ENCODE data around the gene SAP30BP. TPM values are rescaled to one million over a fixed set of nuclear protein-coding genes. Genes with fewer than 3 reads are reported as not detected.

SAP30BP gene
- total and polyA plus RNA-seq, 2 of the 13 experiments (the other 11 are each of a cell fraction or from before 2014, with no cell fraction given), result 67.7 to 99.4 TPM

DNA sequence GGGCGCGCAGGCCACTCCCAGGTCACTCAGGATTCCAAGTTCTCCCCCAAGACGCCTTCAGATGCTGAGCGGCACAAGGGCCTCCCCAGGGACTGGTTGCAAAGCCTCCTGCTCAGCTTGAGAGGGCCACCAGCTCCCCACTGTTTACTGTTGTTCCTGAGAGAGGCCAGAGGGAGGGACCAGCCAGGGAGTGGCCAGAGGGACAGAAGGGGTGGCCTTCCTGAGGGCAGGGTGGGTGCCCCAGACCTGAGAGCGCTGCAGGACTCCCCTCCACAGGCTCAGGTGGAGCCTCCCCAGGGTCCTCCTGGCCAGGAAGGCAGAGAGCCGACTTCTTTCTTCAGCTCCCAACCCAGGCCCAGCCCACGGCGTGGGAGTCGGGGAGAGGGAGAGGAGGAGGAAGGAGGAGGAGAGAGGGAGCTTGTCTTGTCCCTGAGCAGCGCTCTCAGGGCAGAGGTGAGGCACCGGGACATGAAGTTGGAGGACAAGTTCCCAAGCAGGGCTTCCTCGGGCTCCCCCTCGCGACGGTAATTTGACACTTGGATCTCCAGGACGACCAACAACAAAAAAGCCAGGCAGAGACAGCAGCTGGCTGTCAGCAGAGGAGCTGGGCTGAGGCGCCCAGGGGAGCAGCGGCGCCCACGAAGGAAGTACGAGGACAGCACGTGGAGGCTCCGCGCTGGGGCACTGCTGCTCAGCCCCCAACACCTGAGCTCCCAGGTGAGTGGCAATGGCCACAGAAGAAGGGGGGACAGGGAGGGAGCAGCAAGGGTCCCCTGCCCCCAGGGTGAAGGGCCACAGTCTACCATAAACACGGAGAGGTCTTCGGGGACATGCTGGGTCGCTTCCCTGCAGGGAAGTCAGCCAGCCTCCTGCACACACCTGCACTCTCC lies 33.4 kb upstream of the SAP30BP start (continued):
- TF ChIP-seq, protein P1, sequence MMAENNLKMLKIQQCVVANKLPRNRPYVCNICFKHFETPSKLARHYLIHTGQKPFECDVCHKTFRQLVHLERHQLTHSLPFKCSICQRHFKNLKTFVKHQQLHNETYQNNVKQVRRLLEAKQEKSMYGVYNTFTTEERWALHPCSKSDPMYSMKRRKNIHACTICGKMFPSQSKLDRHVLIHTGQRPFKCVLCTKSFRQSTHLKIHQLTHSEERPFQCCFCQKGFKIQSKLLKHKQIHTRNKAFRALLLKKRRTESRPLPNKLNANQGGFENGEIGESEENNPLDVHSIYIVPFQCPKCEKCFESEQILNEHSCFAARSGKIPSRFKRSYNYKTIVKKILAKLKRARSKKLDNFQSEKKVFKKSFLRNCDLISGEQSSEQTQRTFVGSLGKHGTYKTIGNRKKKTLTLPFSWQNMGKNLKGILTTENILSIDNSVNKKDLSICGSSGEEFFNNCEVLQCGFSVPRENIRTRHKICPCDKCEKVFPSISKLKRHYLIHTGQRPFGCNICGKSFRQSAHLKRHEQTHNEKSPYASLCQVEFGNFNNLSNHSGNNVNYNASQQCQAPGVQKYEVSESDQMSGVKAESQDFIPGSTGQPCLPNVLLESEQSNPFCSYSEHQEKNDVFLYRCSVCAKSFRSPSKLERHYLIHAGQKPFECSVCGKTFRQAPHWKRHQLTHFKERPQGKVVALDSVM (CRISPR knock-in tag; IDR thresholded peaks at IDR 0.05), result no peak
- TF ChIP-seq PHF21A (CRISPR knock-in tag; IDR thresholded peaks at IDR 0.05) (0 out of 2 replicates have a peak, but pooled peaks have one; percentile 43), TAF15 (IDR thresholded peaks at IDR 0.05; ENCODE audit: low read depth, low read length, poor library complexity, severe bottlenecking) (no peak), ZNF598 (CRISPR knock-in tag; IDR thresholded peaks at IDR 0.05; ENCODE audit: borderline replicate concordance) (no peak), PCBP1 (IDR thresholded peaks at IDR 0.05; ENCODE audit: borderline replicate concordance, low read depth, low read length) (0 out of 2 replicates have a peak, but pooled peaks have one; percentile 39), REXO4 (CRISPR knock-in tag; IDR thresholded peaks at IDR 0.05; ENCODE audit: borderline replicate concordance) (no peak), MTA1 (CRISPR knock-in tag; IDR thresholded peaks at IDR 0.05; ENCODE audit: borderline replicate concordance) (peak; percentile 11; the same call in 1 of the 2 replicates), ARID2 (CRISPR knock-in tag; IDR thresholded peaks at IDR 0.05; ENCODE audit: borderline replicate concordance) (no peak), ZNF614 (CRISPR knock-in tag; IDR thresholded peaks at IDR 0.05; ENCODE audit: borderline replicate concordance) (peak; percentile 74; the same call in 1 of the 2 replicates), ZFP62 (CRISPR knock-in tag; IDR thresholded peaks at IDR 0.05) (no peak), ZNF607 (CRISPR knock-in tag; IDR thresholded peaks at IDR 0.05; ENCODE audit: borderline replicate concordance) (no peak), ZNF670 (CRISPR knock-in tag; IDR thresholded peaks at IDR 0.05; ENCODE audit: borderline replicate concordance) (no peak), U2AF1 (optimal IDR thresholded peaks at IDR 0.05; ENCODE audit: low read depth, low read length) (no peak), EP300 (IDR thresholded peaks at IDR 0.05; ENCODE audit: low read depth in 2 of 2, low read length in 2 of 2) (no peak), EP300 (CRISPR knock-in tag; IDR thresholded peaks at IDR 0.05; ENCODE audit: borderline replicate concordance) (no peak), PITX1 (CRISPR knock-in tag; IDR thresholded peaks at IDR 0.05) (peak; percentile 72; the same call in 1 of the 2 replicates), ZNF605 (CRISPR knock-in tag; IDR thresholded peaks at IDR 0.05) (peak; percentile 47; the same call in 1 of the 2 replicates), GATAD1 (CRISPR knock-in tag; IDR thresholded peaks at IDR 0.05) (no peak), ZNF317 (CRISPR knock-in tag; IDR thresholded peaks at IDR 0.05) (0 out of 2 replicates have a peak, but pooled peaks have one; percentile 52), SP4 (CRISPR knock-in tag; IDR thresholded peaks at IDR 0.05) (no peak)
- TF ChIP-seq, protein P2, sequence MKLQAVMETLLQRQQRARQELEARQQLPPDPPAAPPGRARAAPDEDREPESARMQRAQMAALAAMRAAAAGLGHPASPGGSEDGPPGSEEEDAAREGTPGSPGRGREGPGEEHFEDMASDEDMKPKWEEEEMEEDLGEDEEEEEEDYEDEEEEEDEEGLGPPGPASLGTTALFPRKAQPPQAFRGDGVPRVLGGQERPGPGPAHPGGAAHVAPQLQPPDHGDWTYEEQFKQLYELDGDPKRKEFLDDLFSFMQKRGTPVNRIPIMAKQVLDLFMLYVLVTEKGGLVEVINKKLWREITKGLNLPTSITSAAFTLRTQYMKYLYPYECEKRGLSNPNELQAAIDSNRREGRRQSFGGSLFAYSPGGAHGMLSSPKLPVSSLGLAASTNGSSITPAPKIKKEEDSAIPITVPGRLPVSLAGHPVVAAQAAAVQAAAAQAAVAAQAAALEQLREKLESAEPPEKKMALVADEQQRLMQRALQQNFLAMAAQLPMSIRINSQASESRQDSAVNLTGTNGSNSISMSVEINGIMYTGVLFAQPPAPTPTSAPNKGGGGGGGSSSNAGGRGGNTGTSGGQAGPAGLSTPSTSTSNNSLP (IDR thresholded peaks at IDR 0.05; ENCODE audit: low read depth, low read length), result no peak; the same call in 1 of the 2 replicates
- TF ChIP-seq, protein P3, sequence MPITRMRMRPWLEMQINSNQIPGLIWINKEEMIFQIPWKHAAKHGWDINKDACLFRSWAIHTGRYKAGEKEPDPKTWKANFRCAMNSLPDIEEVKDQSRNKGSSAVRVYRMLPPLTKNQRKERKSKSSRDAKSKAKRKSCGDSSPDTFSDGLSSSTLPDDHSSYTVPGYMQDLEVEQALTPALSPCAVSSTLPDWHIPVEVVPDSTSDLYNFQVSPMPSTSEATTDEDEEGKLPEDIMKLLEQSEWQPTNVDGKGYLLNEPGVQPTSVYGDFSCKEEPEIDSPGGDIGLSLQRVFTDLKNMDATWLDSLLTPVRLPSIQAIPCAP (CRISPR knock-in tag; IDR thresholded peaks at IDR 0.05; ENCODE audit: low read depth), result no peak
- TF ChIP-seq, protein P4, sequence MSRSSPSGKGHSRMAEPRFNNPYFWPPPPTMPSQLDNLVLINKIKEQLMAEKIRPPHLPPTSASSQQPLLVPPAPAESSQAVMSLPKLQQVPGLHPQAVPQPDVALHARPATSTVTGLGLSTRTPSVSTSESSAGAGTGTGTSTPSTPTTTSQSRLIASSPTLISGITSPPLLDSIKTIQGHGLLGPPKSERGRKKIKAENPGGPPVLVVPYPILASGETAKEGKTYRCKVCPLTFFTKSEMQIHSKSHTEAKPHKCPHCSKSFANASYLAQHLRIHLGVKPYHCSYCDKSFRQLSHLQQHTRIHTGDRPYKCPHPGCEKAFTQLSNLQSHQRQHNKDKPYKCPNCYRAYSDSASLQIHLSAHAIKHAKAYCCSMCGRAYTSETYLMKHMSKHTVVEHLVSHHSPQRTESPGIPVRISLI (CRISPR knock-in tag; IDR thresholded peaks at IDR 0.05; ENCODE audit: borderline replicate concordance), result 0 out of 2 replicates have a peak, but pooled peaks have one; percentile 28
